ENCODE measurements around the gene ANKRD65. TPM values are rescaled to one million over a fixed set of nuclear protein-coding genes. Genes with fewer than 3 reads are reported as not detected.
"Not testable (repeated sequence)": the region's sequence is repeated elsewhere in the genome, so short reads cannot be mapped to it uniquely, and the experiment has no call there.

Gene ANKRD65
- total RNA-seq, 1 donor from 2014 or later, result 1.7 TPM

- DNase-seq, result no peak
- intact Hi-C loops (cut with micrococcal nuclease), result no loop called here
- Histone ChIP-seq H3K27ac (replicated peaks) (no peak overlapping the region), H3K36me3 (no peaks in the 10 kb centered on the region), H3K9me3 (replicated peaks) (no peaks in the 10 kb centered on the region), H3K4me1 (no peaks in the 10 kb centered on the region), H3K4me3 (no peak overlapping the region), H3K27me3 (ENCODE audit: low read depth) (no peaks in the 10 kb centered on the region)
- TF ChIP-seq, protein P1, sequence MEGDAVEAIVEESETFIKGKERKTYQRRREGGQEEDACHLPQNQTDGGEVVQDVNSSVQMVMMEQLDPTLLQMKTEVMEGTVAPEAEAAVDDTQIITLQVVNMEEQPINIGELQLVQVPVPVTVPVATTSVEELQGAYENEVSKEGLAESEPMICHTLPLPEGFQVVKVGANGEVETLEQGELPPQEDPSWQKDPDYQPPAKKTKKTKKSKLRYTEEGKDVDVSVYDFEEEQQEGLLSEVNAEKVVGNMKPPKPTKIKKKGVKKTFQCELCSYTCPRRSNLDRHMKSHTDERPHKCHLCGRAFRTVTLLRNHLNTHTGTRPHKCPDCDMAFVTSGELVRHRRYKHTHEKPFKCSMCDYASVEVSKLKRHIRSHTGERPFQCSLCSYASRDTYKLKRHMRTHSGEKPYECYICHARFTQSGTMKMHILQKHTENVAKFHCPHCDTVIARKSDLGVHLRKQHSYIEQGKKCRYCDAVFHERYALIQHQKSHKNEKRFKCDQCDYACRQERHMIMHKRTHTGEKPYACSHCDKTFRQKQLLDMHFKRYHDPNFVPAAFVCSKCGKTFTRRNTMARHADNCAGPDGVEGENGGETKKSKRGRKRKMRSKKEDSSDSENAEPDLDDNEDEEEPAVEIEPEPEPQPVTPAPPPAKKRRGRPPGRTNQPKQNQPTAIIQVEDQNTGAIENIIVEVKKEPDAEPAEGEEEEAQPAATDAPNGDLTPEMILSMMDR (IDR thresholded peaks at IDR 0.05; ENCODE audit: borderline replicate concordance), result no peak
These were observed 30.8 kb upstream of the ANKRD65 start for GRCh38 chr1:1451696-1452364.

DNA sequence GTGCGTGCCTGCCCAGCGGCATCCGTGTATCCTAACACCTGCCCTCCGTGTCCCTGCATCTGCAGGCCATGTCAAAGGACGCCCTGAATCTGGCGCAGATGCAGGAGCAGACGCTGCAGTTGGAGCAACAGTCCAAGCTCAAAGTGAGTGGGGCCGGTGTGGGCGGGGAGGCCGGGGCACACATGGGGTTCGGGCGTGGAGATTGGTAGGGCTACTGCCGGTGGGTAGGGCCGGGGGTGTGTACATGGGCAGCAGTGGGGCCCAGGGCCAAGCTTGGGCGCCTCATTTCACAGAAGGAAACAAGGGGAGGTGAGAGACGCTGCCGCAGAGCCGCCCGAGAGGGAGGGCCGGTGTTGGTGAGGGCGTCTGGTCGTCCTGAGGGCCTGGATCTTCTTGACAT, 29.5 kb upstream of the ANKRD65 start:
- H3K4me1 ChIP-seq; H3K4me3 ChIP-seq; H3K27ac ChIP-seq (replicated peaks); H3K36me3 ChIP-seq; H3K27me3 ChIP-seq (ENCODE audit: low read depth); H3K9me3 ChIP-seq (replicated peaks); DNase-seq; intact Hi-C loops (cut with micrococcal nuclease): not testable (repeated sequence)

- H3K4me1 ChIP-seq, result no peaks in the 10 kb centered on the region
- intact Hi-C loops (cut with micrococcal nuclease), result no loop called here
- H3K9me3 ChIP-seq (replicated peaks), result no peaks in the 10 kb centered on the region
- no peak within 1 kb of the TSS for H3K4me3 ChIP-seq
- H3K27ac ChIP-seq (replicated peaks), result no peak within 1 kb of the TSS
- DNase-seq, result no peak
- no peaks in the 10 kb centered on the region for H3K36me3 ChIP-seq
- H3K27me3 ChIP-seq (ENCODE audit: low read depth), result no peaks in the 10 kb centered on the region
- TF ChIP-seq, protein P1 (IDR thresholded peaks at IDR 0.05; ENCODE audit: borderline replicate concordance), result no peak
These were observed 28.1 kb upstream of the ANKRD65 start, which contains the start of gene ATAD3C for GRCh38 chr1:1449099-1449739. Gene ATAD3C (plus strand): TSS chr1:1449689. CDS start chr1:1450684, 995 bp downstream.

GRCh38 chr1:1446631-1447030, 25.6 kb upstream of the ANKRD65 start:
- H3K36me3 ChIP-seq; H3K9me3 ChIP-seq (replicated peaks); H3K4me3 ChIP-seq; H3K27me3 ChIP-seq (ENCODE audit: low read depth); H3K27ac ChIP-seq (replicated peaks); H3K4me1 ChIP-seq; DNase-seq; intact Hi-C loops (cut with micrococcal nuclease): not testable (repeated sequence)

GRCh38 chr1:1442069-1442770, 21.1 kb upstream of the ANKRD65 start:
- peaks cover 22% of the 10 kb centered on the region for H3K4me1 ChIP-seq
- intact Hi-C loops (cut with micrococcal nuclease), result no loop called here
- no peaks in the 10 kb centered on the region for H3K36me3 ChIP-seq
- DNase-seq, result no peak
- no peaks in the 10 kb centered on the region for H3K9me3 ChIP-seq (replicated peaks)
- H3K27me3 ChIP-seq (ENCODE audit: low read depth), result no peaks in the 10 kb centered on the region
- TF ChIP-seq, protein P1 (IDR thresholded peaks at IDR 0.05; ENCODE audit: borderline replicate concordance), result no peak
- no peak overlapping the region for H3K4me3 ChIP-seq
- no peak overlapping the region for H3K27ac ChIP-seq (replicated peaks)

GRCh38 chr1:1441002-1441888, 20.2 kb upstream of the ANKRD65 start:
- intact Hi-C loops (cut with micrococcal nuclease), result no loop called here
- peaks cover 32% of the 10 kb centered on the region for H3K4me1 ChIP-seq
- peaks cover 5% of the 10 kb centered on the region for H3K27me3 ChIP-seq (ENCODE audit: low read depth)
- no peak overlapping the region for H3K27ac ChIP-seq (replicated peaks)
- DNase-seq, result peak; percentile 43
- no peak overlapping the region for H3K4me3 ChIP-seq
- H3K9me3 ChIP-seq (replicated peaks), result no peaks in the 10 kb centered on the region
- H3K36me3 ChIP-seq, result no peaks in the 10 kb centered on the region
- TF ChIP-seq, protein P1 (IDR thresholded peaks at IDR 0.05; ENCODE audit: borderline replicate concordance), result peak; percentile 96

Measured in left ventricle myocardium inferior (tissue), 1 donor.